ENCODE data around the gene SELENOF.
"Not testable (repeated sequence)": the region's sequence is repeated elsewhere in the genome, so short reads cannot be mapped to it uniquely, and the experiment has no call there.

SELENOF gene

GRCh38 chr1:86854352-86854751 lies 59.6 kb downstream of the SELENOF start:
- no peak for DNase-seq

- no peak for DNase-seq
Measured at GRCh38 chr1:86852782-86853408, 61.0 kb downstream of the SELENOF start.

- DNase-seq: no peak
Measured at GRCh38 chr1:86852289-86852688, 61.6 kb downstream of the SELENOF start.

- no peak for DNase-seq
Measured at GRCh38 chr1:86849756-86850155, 64.2 kb downstream of the SELENOF start.

- DNase-seq: no peak
Measured at GRCh38 chr1:86848654-86849053, 65.3 kb downstream of the SELENOF start.

GRCh38 chr1:86846164-86846647 lies 67.7 kb downstream of the SELENOF start:
- no peak for DNase-seq

GRCh38 chr1:86845514-86845913 lies 68.4 kb downstream of the SELENOF start:
- no peak for DNase-seq

- DNase-seq: no peak
Measured at GRCh38 chr1:86841116-86841515, 72.8 kb downstream of the SELENOF start.

- DNase-seq: peak; percentile 98
Measured at GRCh38 chr1:86833461-86834215, 80.3 kb downstream of the SELENOF start.

- DNase-seq: no peak
Measured at GRCh38 chr1:86832433-86832832, 81.5 kb downstream of the SELENOF start.

GRCh38 chr1:86829321-86829720 lies 84.6 kb downstream of the SELENOF start:
- DNase-seq: no peak

- DNase-seq: no peak
Measured at GRCh38 chr1:86828024-86828423, 85.9 kb downstream of the SELENOF start.

- no peak for DNase-seq
Measured at GRCh38 chr1:86826856-86827255, 87.1 kb downstream of the SELENOF start.

GRCh38 chr1:86825319-86825718 lies 88.6 kb downstream of the SELENOF start:
- DNase-seq: no peak

GRCh38 chr1:86823821-86824500 lies 90.0 kb downstream of the SELENOF start:
- DNase-seq: peak; percentile 93

- DNase-seq: no peak
Measured at GRCh38 chr1:86823386-86823785, 90.5 kb downstream of the SELENOF start.

GRCh38 chr1:86822459-86822858 lies 91.5 kb downstream of the SELENOF start:
- peak; percentile 64 for DNase-seq

- no peak for DNase-seq
Measured at GRCh38 chr1:86821956-86822355, 92.0 kb downstream of the SELENOF start.

GRCh38 chr1:86819970-86820369 lies 94.0 kb downstream of the SELENOF start:
- DNase-seq: not testable (repeated sequence)

GRCh38 chr1:86817246-86817826 lies 96.6 kb downstream of the SELENOF start:
- not testable (repeated sequence) for DNase-seq

- DNase-seq: not testable (repeated sequence)
Measured at GRCh38 chr1:86814118-86814517, 99.8 kb downstream of the SELENOF start.

All from NCI-H510A treated with DMSO at 0.1 percent for 48 hours (cell line).